Esophagus (tissue), 2 donors: Measurements from ENCODE around the gene B3GALT4. TPM values are rescaled to one million over a fixed set of nuclear protein-coding genes. Genes with fewer than 3 reads are reported as not detected.
"Not testable (repeated sequence)": the region's sequence is repeated elsewhere in the genome, so short reads cannot be mapped to it uniquely, and the experiment has no call there.

ENCODE experiments used
- H3K27ac ChIP-seq, 2 donors: one replicate each; pipeline ENCODE4 v1.5.1; 2013; ENCODE audit warnings: low read depth in 2 of 2, mild to moderate bottlenecking in 2 of 2, inconsistent platforms in 1 of 2, low read length in 1 of 2, moderate library complexity in 1 of 2
- H3K27me3 ChIP-seq, 2 donors: one replicate each; pipeline ENCODE4 v1.6.1; 2013; ENCODE audit warnings: low read length in 2 of 2, control low read depth in 1 of 2, mild to moderate bottlenecking in 1 of 2; ENCODE audit not compliant: insufficient read depth in 2 of 2, control insufficient read depth in 1 of 2
- H3K36me3 ChIP-seq, 2 donors: one replicate each; pipeline ENCODE4 v1.6.1; 2013; ENCODE audit warnings: low read length in 1 of 2; ENCODE audit not compliant: control insufficient read depth in 2 of 2, insufficient read depth in 2 of 2
- H3K4me1 ChIP-seq, 2 donors: one replicate each; pipeline ENCODE4 v1.6.1; 2013; ENCODE audit warnings: low read length in 1 of 2; ENCODE audit not compliant: control insufficient read depth in 2 of 2, insufficient read depth in 2 of 2
- H3K4me3 ChIP-seq, 2 donors: one replicate each; pipeline ENCODE4 v1.5.1; 2013; ENCODE audit warnings: low read length in 2 of 2, mild to moderate bottlenecking in 2 of 2, low read depth in 1 of 2, moderate library complexity in 1 of 2
- H3K9me3 ChIP-seq, 2 donors: one replicate each; pipeline ENCODE4 v1.6.1; 2013; ENCODE audit warnings: mild to moderate bottlenecking in 2 of 2, low read depth in 1 of 2, low read length in 1 of 2, moderate library complexity in 1 of 2; ENCODE audit not compliant: control insufficient read depth in 2 of 2, insufficient read depth in 1 of 2
- WGBS, 2 donors: extraction: QIAGEN DNeasy Blood & Tissue Kit; methylation state at CpG; one replicate each; pipeline ENCODE4 v1.1.7; 2013; 5-methylcytosine and 5-hydroxymethylcytosine counted together
- polyA plus RNA-seq, 2 donors: library from polyadenylated mRNA; stranded (reverse); fragments of 200-250 nt; gene quantifications; one replicate each; pipeline ENCODE4 v1.2.3, GENCODE V29; 2013
- donor health status: healthy with polysubstance abuse.
- donor health status: Bipolar disorder and iron deficiency.

B3GALT4 gene
- polyA plus RNA-seq, 2 donors, result 21.1 to 27.2 TPM

GRCh38 chr6:33271117-33271467 lies 5.8 kb upstream of the B3GALT4 start:
- H3K4me3 ChIP-seq, result peak overlapping the region; percentile 77 to 93
- H3K27ac ChIP-seq, result peak overlapping the region; percentile 89 to 94
- no peaks in the 10 kb centered on the region for H3K27me3 ChIP-seq
- H3K9me3 ChIP-seq, result no peaks in the 10 kb centered on the region
- 1 to 2% methylated on average over 7 of the region's 7 CpGs for WGBS, 2 donors
- H3K36me3 ChIP-seq, result peaks cover 7 to 23% of the 10 kb centered on the region in 2 donors
- H3K4me1 ChIP-seq, result peaks cover 0 to 5% of the 10 kb centered on the region in 2 donors

- peak within 1 kb of the TSS; percentile 77 to 93 for H3K4me3 ChIP-seq
- peak within 1 kb of the TSS; percentile 89 to 94 for H3K27ac ChIP-seq
- H3K4me1 ChIP-seq, result peaks cover 0 to 7% of the 10 kb centered on the region in 2 donors
- H3K27me3 ChIP-seq, result no peaks in the 10 kb centered on the region
- peaks cover 7 to 21% of the 10 kb centered on the region in 2 donors for H3K36me3 ChIP-seq
- WGBS, 2 donors, result 0% methylated on average over 48 of the region's 48 CpGs
- no peaks in the 10 kb centered on the region for H3K9me3 ChIP-seq
Observed at GRCh38 chr6:33271468-33272274, 5.3 kb upstream of the B3GALT4 start, which contains the start of the genes RPS18 and VPS52. TSS of gene RPS18 (plus strand) at chr6:33272075. CDS start at chr6:33272120, 45 bp downstream. TSS of gene VPS52 (minus strand) at chr6:33271876. CDS start at chr6:33271675, 201 bp downstream.

DNA sequence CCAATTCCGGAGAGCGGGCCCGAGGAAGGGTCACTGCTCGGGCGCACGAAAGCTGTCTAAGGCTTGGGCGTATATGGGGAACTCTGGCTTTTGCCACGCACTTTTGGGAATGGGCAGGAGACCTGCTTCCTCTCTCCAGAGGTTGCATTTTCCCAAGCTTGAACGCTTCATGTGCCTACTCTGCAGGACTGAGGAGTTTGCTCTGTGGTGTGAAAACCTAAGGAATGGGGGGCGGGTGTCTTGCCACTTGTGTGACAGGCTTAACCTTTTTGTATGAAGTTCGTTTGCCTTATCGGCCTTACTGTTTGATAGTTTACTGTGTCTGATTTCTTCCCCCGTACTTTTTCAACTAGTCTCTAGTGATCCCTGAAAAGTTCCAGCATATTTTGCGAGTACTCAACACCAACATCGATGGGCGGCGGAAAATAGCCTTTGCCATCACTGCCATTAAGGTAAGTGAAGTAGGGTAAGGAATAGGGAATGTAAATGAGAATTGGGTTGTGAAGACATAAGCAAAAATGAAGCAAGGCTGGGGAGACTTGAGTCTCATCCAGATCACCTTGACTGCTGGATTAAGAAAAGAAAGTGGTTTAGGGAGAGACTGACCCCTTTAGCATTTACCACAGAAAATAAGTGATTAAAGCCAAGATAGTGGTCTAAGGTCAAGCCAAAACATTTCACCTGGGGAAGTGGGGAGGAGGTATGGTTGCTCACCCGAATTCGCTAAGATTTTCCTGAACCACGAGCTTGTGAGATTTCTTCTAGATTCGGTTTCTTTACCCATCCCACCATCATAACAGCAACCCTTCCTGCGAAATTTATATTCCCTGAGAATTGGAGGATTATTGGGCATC lies 4.4 kb upstream of the B3GALT4 start:
- 6 to 7% methylated on average over 22 of the region's 22 CpGs for WGBS, 2 donors

DNA sequence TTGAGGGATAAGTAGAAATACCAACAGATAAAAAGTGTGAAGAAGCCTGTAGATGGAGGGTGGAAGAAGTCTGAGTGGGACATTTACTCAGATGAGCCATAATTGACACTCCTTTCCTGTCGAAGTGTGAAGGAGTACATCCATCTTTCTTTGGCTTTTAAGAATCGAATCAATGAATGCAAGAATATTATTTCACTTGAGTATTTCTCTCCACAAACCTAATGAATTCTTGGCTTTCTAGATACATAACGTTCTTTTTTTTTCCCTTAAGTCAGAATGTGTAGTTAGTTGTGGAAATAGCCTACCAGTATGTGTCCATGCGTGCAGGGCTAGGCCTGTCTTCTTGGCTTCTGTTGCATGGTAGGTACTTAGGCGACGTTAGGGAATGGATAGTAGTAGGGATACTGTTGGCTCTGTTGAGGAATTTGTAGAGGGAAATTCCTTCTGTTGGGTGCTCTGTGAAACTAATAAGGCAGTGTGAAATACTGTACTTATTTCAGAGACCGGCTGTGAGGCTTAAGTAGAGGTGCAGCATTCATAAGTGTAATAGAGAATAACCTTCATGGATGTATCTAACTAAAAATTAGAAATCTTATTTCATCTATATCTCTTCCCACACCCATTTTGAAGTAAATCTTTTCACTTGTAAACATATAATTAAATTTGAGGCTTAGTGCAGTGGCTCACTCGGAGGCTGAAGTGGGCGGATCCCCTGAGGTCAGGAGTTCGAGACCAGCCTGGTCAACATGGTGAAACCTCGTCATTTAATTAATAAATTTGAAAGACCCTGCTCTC lies 3.6 kb upstream of the B3GALT4 start:
- H3K27ac ChIP-seq, result peak overlapping the region; percentile 71 to 89
- H3K4me1 ChIP-seq, result peaks cover 4 to 10% of the 10 kb centered on the region in 2 donors
- H3K9me3 ChIP-seq, result no peaks in the 10 kb centered on the region
- H3K36me3 ChIP-seq, result peaks cover 2 to 13% of the 10 kb centered on the region in 2 donors
- peak overlapping the region; percentile 61 to 93 for H3K4me3 ChIP-seq
- H3K27me3 ChIP-seq, result no peaks in the 10 kb centered on the region
- 43 to 45% methylated on average over 11 of the region's 11 CpGs for WGBS, 2 donors

More for the DNA sequence above, 4.4 kb upstream of the B3GALT4 start:
- Histone ChIP-seq H3K27ac (peak overlapping the region; percentile 71 to 89), H3K4me1 (peaks cover 0 to 5% of the 10 kb centered on the region in 2 donors), H3K4me3 (peak overlapping the region; percentile 61 to 93), H3K36me3 (peaks cover 7 to 14% of the 10 kb centered on the region in 2 donors), H3K27me3 (no peaks in the 10 kb centered on the region), H3K9me3 (no peaks in the 10 kb centered on the region)

DNA sequence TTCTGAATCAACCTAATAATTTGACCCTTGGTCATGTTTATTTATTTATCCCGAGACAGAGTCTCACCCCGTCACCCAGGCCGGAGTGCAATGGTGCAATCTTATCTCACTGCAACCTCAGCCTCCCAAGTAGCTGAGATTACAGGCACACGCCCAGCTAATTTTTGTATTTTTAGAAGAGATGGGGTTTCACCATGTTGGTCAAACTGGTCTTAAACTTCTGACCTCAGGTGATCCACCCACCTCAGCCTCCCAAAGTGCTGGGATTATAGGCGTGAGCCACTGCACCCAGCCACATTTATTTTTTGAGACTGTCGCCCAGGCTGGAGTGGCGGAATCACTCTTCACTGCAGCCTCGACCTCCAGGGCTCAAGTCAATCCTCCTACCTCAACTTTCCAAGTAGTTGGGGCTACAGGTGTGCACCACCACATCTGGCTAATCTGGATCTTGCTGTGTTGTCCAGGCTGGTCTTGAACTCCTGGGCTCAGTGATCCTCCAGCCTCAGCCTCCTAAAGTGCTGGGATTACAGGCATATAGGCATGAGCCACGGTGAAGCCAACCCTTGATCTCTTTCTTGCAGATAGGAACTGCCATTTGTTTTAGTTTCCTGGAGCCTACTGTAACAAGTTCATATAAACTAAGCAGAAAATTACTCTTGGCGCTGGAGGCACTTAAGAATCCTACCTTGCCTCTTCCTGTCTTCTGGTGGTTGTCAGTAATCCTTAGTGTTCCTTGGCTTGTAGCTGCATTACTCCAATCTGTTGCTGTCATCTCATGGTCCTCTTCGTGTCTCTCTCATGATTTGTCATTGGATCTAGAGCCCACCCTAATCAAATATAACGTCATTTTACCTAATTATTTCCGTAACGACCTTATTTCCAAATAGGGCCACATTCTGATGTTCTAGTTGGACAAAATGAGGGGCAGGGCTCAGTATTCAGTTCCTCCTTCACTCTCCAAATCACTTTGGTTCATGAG lies 2.7 kb upstream of the B3GALT4 start:
- H3K4me3 ChIP-seq, result peak overlapping the region; percentile 15 to 93
- peaks cover 4 to 10% of the 10 kb centered on the region in 2 donors for H3K4me1 ChIP-seq
- no peaks in the 10 kb centered on the region for H3K9me3 ChIP-seq
- H3K27me3 ChIP-seq, result no peaks in the 10 kb centered on the region
- WGBS, 2 donors, result 49 to 50% methylated on average over 14 of the region's 14 CpGs
- H3K27ac ChIP-seq, result peak overlapping the region; percentile 58 to 98
- peaks cover 0 to 15% of the 10 kb centered on the region in 2 donors for H3K36me3 ChIP-seq

DNA sequence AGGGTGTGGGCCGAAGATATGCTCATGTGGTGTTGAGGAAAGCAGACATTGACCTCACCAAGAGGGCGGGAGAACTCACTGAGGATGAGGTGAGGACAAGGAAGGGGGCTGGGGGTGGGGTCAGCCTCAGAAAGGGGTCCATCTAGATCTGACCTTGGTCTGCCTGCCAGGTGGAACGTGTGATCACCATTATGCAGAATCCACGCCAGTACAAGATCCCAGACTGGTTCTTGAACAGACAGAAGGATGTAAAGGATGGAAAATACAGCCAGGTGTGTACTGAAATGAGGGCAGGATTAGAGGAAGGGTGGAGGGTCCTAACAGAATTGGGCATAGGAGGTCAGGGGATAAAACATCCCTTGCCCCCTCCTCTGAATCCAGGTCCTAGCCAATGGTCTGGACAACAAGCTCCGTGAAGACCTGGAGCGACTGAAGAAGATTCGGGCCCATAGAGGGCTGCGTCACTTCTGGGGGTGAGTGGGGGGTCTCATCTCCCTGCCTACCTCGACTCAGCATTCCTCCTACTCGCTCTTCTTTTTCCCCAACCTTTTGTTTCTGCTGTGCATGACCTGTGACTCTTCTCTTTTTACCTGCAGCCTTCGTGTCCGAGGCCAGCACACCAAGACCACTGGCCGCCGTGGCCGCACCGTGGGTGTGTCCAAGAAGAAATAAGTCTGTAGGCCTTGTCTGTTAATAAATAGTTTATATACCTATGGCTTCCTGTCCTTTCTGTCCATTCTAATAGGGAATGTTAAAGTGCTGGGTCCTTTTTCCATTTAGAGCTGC lies 935 bp upstream of the B3GALT4 start:
- H3K4me3 ChIP-seq, result peak overlapping the region; percentile 56 to 62
- H3K27me3 ChIP-seq, H3K9me3 ChIP-seq: not testable (repeated sequence)
- WGBS, 2 donors, result 65 to 68% methylated on average over 16 of the region's 16 CpGs
- peak overlapping the region; percentile 91 to 98 for H3K27ac ChIP-seq
- H3K4me1 ChIP-seq, result peaks cover 4 to 12% of the 10 kb centered on the region in 2 donors
- peaks cover 5 to 25% of the 10 kb centered on the region in 2 donors for H3K36me3 ChIP-seq

- peak overlapping the region; percentile 56 to 62 for H3K4me3 ChIP-seq
- H3K36me3 ChIP-seq, result peaks cover 5 to 25% of the 10 kb centered on the region in 2 donors
- H3K9me3 ChIP-seq, result no peaks in the 10 kb centered on the region
- no peaks in the 10 kb centered on the region for H3K27me3 ChIP-seq
- peak overlapping the region; percentile 91 to 98 for H3K27ac ChIP-seq
- peaks cover 4 to 12% of the 10 kb centered on the region in 2 donors for H3K4me1 ChIP-seq
Observed at GRCh38 chr6:33276581-33276863, 401 bp upstream of the B3GALT4 start.
